ENCODE data around the gene GDPD1.

The GDPD1 gene

GRCh38 chr17:59238906-59239305, 18.6 kb downstream of the GDPD1 start:
- DNase-seq (ENCODE audit: low read depth), result no peak
- no peak for TF ChIP-seq CTCF (IDR thresholded peaks at IDR 0.05; ENCODE audit: low read length, missing control alignments)

GRCh38 chr17:59244081-59244480, 23.8 kb downstream of the GDPD1 start:
- no peak overlapping the region for H3K4me3 ChIP-seq (replicated peaks; ENCODE audit: low read depth, low read length)
- TF ChIP-seq CTCF (IDR thresholded peaks at IDR 0.05; ENCODE audit: low read length, missing control alignments), result no peak
- DNase-seq (ENCODE audit: low read depth), result no peak

More at GRCh38 chr17:59238906-59239305, 18.6 kb downstream of the GDPD1 start:
- H3K4me3 ChIP-seq (replicated peaks; ENCODE audit: low read depth, low read length), result no peak overlapping the region

GRCh38 chr17:59254742-59255141, 34.4 kb downstream of the GDPD1 start:
- H3K4me3 ChIP-seq (replicated peaks; ENCODE audit: low read depth, low read length), result no peak overlapping the region
- no peak for TF ChIP-seq CTCF (IDR thresholded peaks at IDR 0.05; ENCODE audit: low read length, missing control alignments)
- DNase-seq (ENCODE audit: low read depth), result no peak

GRCh38 chr17:59257101-59257500, 36.8 kb downstream of the GDPD1 start:
- no peak for DNase-seq (ENCODE audit: low read depth)
- no peak overlapping the region for H3K4me3 ChIP-seq (replicated peaks; ENCODE audit: low read depth, low read length)
- TF ChIP-seq CTCF (IDR thresholded peaks at IDR 0.05; ENCODE audit: low read length, missing control alignments), result no peak

GRCh38 chr17:59260722-59261121, 40.4 kb downstream of the GDPD1 start:
- no peak for DNase-seq (ENCODE audit: low read depth)
- no peak for TF ChIP-seq CTCF (IDR thresholded peaks at IDR 0.05; ENCODE audit: low read length, missing control alignments)
- H3K4me3 ChIP-seq (replicated peaks; ENCODE audit: low read depth, low read length), result no peak overlapping the region

GRCh38 chr17:59266745-59267144, 46.4 kb downstream of the GDPD1 start:
- no peak overlapping the region for H3K4me3 ChIP-seq (replicated peaks; ENCODE audit: low read depth, low read length)
- DNase-seq (ENCODE audit: low read depth), result peak; percentile 41
- TF ChIP-seq CTCF (IDR thresholded peaks at IDR 0.05; ENCODE audit: low read length, missing control alignments), result no peak

- TF ChIP-seq CTCF (IDR thresholded peaks at IDR 0.05; ENCODE audit: low read length, missing control alignments), result no peak
- DNase-seq (ENCODE audit: low read depth), result no peak
- H3K4me3 ChIP-seq (replicated peaks; ENCODE audit: low read depth, low read length), result no peak overlapping the region
Observed at GRCh38 chr17:59267776-59268175, 47.5 kb downstream of the GDPD1 start.
